ENCODE measurements around the gene INSL3.
"Not testable (repeated sequence)": the region's sequence is repeated elsewhere in the genome, so short reads cannot be mapped to it uniquely, and the experiment has no call there.

DNA sequence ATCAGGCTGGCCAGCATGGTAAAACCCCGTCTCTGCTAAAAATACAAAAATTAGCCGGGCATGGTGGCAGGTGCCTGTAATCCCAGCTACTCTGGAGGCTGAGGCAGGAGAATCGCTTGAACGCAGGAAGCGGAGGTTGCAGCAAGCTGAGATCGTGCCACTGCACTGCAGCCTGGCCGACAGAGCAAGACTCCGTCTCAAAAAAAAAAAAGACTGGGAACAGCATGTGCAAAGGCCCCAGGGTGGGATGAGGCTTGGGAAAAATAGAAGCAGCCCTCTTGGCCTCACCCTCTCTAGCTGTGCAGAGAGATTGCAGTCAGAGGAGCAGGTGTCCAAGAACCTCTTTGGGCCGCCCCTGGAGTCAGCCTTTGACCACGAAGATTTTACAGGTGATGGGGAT is 43.5 kb downstream of the INSL3 start:
- TF ChIP-seq, protein P1, sequence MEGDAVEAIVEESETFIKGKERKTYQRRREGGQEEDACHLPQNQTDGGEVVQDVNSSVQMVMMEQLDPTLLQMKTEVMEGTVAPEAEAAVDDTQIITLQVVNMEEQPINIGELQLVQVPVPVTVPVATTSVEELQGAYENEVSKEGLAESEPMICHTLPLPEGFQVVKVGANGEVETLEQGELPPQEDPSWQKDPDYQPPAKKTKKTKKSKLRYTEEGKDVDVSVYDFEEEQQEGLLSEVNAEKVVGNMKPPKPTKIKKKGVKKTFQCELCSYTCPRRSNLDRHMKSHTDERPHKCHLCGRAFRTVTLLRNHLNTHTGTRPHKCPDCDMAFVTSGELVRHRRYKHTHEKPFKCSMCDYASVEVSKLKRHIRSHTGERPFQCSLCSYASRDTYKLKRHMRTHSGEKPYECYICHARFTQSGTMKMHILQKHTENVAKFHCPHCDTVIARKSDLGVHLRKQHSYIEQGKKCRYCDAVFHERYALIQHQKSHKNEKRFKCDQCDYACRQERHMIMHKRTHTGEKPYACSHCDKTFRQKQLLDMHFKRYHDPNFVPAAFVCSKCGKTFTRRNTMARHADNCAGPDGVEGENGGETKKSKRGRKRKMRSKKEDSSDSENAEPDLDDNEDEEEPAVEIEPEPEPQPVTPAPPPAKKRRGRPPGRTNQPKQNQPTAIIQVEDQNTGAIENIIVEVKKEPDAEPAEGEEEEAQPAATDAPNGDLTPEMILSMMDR (IDR thresholded peaks at IDR 0.05) = not testable (repeated sequence)
- not testable (repeated sequence) for TF ChIP-seq POLR2AphosphoS5 (IDR thresholded peaks at IDR 0.05; ENCODE audit: insufficient read depth in 1 of 2, low read depth in 1 of 2); POLR2A (IDR thresholded peaks at IDR 0.05)
